Activated CD8-positive, alpha-beta T cell treated with anti-CD3 and anti-CD28 coated beads for 36 hours (primary cell): ENCODE measurements around the gene ACAP3. TPM values are rescaled to one million over a fixed set of nuclear protein-coding genes. Genes with fewer than 3 reads are reported as not detected.
"Not testable (repeated sequence)": the region's sequence is repeated elsewhere in the genome, so short reads cannot be mapped to it uniquely, and the experiment has no call there.

Experiments used
- ATAC-seq: fragments of 200-7000 bp; cut with Tn5 transposase; one replicate; pipeline ENCODE4 v1.10.0; 2021; ENCODE audit warnings: mild to moderate bottlenecking, moderate library complexity
- CTCF ChIA-PET: fragments of 350-600 bp; sonication (Branson Sonifier 250); formaldehyde crosslinking; loops from one replicate; lab custom pipeline; 2021; ENCODE audit warnings: antibody characterized with exemption; lab: Charles Lee
- POLR2A ChIA-PET: fragments of 350-600 bp; sonication (Branson Sonifier 250); formaldehyde crosslinking; loops from one replicate; lab custom pipeline; 2021; ENCODE audit warnings: antibody characterized with exemption; lab: Charles Lee
- DNase-seq: peaks from one replicate; pipeline ENCODE4 v3.0.0-alpha.2; 2020
- H3K27ac Mint-ChIP-seq: one replicate; pipeline ENCODE4 v1.8.0; 2021; ENCODE audit warnings: mild to moderate bottlenecking, mixed read lengths
- H3K27me3 Mint-ChIP-seq: one replicate; pipeline ENCODE4 v1.8.0; 2021; ENCODE audit warnings: mixed read lengths
- H3K36me3 Mint-ChIP-seq: one replicate; pipeline ENCODE4 v1.8.0; 2021; ENCODE audit warnings: low read depth, mixed read lengths
- H3K4me1 Mint-ChIP-seq: one replicate; pipeline ENCODE4 v1.8.0; 2021; ENCODE audit warnings: low read depth, mixed read lengths
- H3K4me3 Mint-ChIP-seq: one replicate; pipeline ENCODE4 v1.8.0; 2021; ENCODE audit warnings: mild to moderate bottlenecking, moderate library complexity, mixed read lengths
- H3K9me3 Mint-ChIP-seq: one replicate; pipeline ENCODE4 v1.8.0; 2021; ENCODE audit warnings: mixed read lengths
- intact Hi-C: fragments of 100-400 bp; cut with micrococcal nuclease; formaldehyde crosslinking; loops from one replicate; pipeline ENCODE4 v1.10.0; 2022
- total RNA-seq, 2 experiments: library from RNA; stranded (reverse); gene quantifications; one replicate each; pipeline ENCODE4 v1.2.3, GENCODE V29; 2021
- TF ChIP-seq, protein P1 (sequence below): fragments of 200-600 bp; IDR thresholded peaks from one replicate; pipeline ENCODE4 v1.8.0; 2022; ENCODE audit warnings: antibody characterized with exemption, mild to moderate bottlenecking

Gene ACAP3
- total RNA-seq, 2 experiments from 2014 or later: 41.1 to 42.5 TPM

DNA sequence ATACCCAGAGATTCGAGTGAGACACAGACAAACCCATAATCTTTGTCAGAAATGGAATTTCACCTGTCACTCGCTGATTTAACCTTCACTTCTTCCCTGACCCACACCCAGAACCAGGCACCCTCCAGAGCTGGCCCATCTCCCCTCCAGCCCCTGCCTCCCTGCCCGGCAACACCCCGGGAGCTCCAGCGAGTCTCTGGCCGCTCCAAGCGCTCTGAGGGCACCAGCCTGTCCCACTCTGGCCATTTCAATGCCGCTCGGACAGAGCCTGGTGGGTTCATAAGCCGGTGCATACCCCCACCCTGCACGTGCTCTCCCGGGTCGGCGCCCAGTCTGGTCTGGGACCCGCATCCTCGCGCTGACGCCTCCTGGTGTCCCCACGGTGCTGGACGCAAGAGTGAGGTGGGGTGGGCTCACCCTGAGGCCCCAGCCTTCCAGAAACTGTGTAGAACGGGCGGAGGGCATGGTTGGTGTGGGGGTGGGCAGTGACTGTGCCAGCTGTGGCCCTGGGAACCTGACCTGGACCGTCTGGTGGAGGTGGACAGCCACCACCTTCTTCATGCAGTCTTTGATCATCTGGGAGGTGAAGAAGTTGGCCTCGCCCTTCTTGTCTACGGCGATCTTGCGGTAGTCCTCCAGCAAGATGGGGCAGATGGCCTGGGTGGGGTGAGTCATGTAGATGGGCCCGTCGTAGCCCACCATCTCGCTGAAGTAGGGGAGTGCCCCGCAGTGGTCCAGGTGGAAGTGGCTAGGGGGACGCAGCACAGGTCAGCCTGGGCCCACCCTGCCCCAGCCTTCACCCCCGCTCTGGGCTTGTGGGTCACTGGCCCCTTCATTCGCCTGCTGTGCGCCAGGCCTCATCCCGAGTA is 11.3 kb upstream of the ACAP3 start:
- intact Hi-C loops: no loop called here
- H3K27ac Mint-ChIP-seq: no peak overlapping the region
- CTCF ChIA-PET: no interaction called here
- DNase-seq (no peak), ATAC-seq (no peak)
- no peaks in the 10 kb centered on the region for H3K9me3 Mint-ChIP-seq
- POLR2A ChIA-PET: interaction anchor here (3.2 kb wide), 1 partner anchor 9 kb away, joined by 9 read pairs; no protein-coding TSS in a partner anchor
- TF ChIP-seq, protein P1, sequence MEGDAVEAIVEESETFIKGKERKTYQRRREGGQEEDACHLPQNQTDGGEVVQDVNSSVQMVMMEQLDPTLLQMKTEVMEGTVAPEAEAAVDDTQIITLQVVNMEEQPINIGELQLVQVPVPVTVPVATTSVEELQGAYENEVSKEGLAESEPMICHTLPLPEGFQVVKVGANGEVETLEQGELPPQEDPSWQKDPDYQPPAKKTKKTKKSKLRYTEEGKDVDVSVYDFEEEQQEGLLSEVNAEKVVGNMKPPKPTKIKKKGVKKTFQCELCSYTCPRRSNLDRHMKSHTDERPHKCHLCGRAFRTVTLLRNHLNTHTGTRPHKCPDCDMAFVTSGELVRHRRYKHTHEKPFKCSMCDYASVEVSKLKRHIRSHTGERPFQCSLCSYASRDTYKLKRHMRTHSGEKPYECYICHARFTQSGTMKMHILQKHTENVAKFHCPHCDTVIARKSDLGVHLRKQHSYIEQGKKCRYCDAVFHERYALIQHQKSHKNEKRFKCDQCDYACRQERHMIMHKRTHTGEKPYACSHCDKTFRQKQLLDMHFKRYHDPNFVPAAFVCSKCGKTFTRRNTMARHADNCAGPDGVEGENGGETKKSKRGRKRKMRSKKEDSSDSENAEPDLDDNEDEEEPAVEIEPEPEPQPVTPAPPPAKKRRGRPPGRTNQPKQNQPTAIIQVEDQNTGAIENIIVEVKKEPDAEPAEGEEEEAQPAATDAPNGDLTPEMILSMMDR: no peak
- H3K36me3 Mint-ChIP-seq: peaks cover 23% of the 10 kb centered on the region
- H3K27me3 Mint-ChIP-seq: no peaks in the 10 kb centered on the region
- peaks cover 22% of the 10 kb centered on the region for H3K4me1 Mint-ChIP-seq
- no peak overlapping the region for H3K4me3 Mint-ChIP-seq

DNA sequence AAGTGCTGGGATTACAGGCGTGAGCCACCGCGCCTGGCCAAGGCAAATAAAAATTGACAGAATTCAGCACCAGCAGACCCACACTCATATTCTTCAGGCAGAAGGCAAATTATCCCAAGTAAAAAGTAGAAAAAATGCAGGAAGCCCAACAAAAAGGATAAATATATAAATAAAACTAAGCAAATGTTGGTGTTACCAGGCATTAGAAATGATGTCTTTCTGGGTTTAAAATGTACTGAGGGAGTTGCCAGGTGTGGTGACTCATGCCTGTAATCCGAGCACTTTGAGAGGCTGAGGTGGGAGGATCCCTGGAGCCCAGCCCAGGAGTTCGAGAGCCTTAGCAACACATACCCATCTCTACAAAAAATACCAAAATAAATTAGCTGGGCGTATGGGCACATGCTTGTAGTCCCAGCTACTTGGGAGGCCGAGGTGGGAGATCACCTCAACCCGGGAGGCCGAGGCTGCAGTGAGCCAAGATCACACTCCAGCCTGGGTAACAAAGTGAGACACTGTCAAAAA is 10.5 kb upstream of the ACAP3 start:
- intact Hi-C loops: no loop called here
- Mint-ChIP-seq H3K9me3 (no peaks in the 10 kb centered on the region), H3K4me3 (no peak overlapping the region), H3K27ac (no peak overlapping the region), H3K27me3 (no peaks in the 10 kb centered on the region), H3K36me3 (peaks cover 28% of the 10 kb centered on the region), H3K4me1 (peaks cover 17% of the 10 kb centered on the region)
- POLR2A ChIA-PET: interaction anchor here (3.2 kb wide), 1 partner anchor 9 kb away, joined by 9 read pairs; no protein-coding TSS in a partner anchor
- ATAC-seq (no peak), DNase-seq (no peak)
- TF ChIP-seq, protein P1: no peak
- CTCF ChIA-PET: no interaction called here

DNA sequence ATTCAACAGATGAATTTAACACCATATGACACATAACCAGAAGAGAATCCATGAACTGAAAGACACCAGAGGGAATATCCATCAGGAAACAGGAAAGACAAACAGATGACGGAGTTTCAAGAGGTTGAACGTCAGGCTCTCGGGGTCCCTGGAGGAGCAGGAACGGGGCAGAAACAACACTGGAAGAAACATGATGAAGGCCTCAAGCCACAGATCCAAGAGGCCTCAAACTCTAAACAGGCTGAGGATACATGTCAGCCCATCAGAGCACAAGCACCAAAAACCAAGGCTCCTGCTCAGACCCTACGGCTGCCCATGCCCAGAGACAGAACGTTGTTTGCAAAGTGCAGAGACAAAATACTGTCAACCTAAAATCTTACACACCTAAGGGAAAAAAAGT is 9.7 kb upstream of the ACAP3 start:
- CTCF ChIA-PET: no interaction called here
- no peak for ATAC-seq
- peaks cover 13% of the 10 kb centered on the region for H3K4me1 Mint-ChIP-seq
- POLR2A ChIA-PET: interaction anchor here (0.7 kb wide), 2 partner anchors 20 to 246 kb away, joined by 3 to 4 read pairs; no protein-coding TSS in a partner anchor
- intact Hi-C loops: no loop called here
- H3K27me3 Mint-ChIP-seq: no peaks in the 10 kb centered on the region
- H3K9me3 Mint-ChIP-seq: no peaks in the 10 kb centered on the region
- no peak overlapping the region for H3K4me3 Mint-ChIP-seq
- DNase-seq: no peak
- H3K36me3 Mint-ChIP-seq: peaks cover 33% of the 10 kb centered on the region
- no peak overlapping the region for H3K27ac Mint-ChIP-seq
- TF ChIP-seq, protein P1: no peak

DNA sequence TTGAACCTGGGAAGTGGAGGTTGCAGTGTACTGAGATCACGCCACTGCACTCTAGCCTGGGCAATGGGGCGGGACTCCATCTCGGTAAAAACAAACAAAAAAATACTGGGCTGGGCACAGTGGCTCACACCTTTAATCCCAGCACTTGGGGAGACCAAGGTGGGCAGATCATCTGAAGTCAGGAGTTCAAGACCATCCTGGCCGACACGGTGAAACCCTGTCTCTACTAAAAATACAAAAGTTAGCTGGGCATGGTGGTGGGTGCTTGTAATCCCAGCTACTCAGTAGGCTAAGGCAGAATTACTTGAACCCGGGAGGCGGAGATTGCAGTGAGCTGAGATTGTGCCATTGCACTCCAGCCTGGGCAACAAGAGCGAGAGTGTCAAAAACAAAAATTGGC is 8.5 kb upstream of the ACAP3 start:
- H3K9me3 Mint-ChIP-seq, CTCF ChIA-PET: not testable (repeated sequence)

DNA sequence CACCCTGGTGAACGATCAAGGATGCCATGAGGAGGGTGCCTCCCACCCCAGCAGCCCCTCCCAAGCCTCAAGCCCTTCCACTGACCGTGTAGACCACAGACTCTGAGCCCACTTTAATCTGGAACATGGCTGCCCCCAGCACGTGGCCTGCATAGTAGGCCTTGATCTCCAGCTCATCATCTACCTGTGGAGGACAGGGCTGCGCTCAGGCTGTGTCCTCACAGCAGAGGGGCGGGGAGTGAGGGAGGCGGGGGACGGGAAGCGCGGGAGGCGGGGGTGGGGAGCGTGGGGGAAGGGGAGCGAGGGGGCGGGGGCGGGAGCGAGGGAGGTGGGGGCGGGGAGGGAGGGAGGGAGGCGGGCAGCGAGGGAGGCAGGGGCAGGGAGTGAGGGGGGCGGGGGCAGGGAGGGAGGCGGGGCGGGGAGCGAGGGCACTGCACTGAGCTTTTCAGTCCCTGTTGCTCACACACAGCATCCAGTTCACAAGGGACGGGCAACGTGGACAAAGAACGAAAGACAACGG is 7.8 kb upstream of the ACAP3 start:
- ATAC-seq: no peak
- Mint-ChIP-seq H3K4me3 (no peak overlapping the region), H3K9me3 (no peaks in the 10 kb centered on the region), H3K4me1 (peaks cover 3% of the 10 kb centered on the region), H3K36me3 (peaks cover 31% of the 10 kb centered on the region), H3K27me3 (no peaks in the 10 kb centered on the region), H3K27ac (no peak overlapping the region)
- ChIA-PET POLR2A (interaction anchor here (0.6 to 1.1 kb wide), 4 partner anchors 10 to 161 kb away, joined by 3 read pairs; no protein-coding TSS in a partner anchor), CTCF (no interaction called here)
- TF ChIP-seq, protein P1: no peak
- intact Hi-C loops: no loop called here
- DNase-seq: no peak

More for the DNA sequence above, 8.5 kb upstream of the ACAP3 start:
- POLR2A ChIA-PET, H3K4me3 Mint-ChIP-seq, ATAC-seq, DNase-seq, H3K4me1 Mint-ChIP-seq, H3K27ac Mint-ChIP-seq, H3K27me3 Mint-ChIP-seq, intact Hi-C loops: not testable (repeated sequence)
- peaks cover 31% of the 10 kb centered on the region for H3K36me3 Mint-ChIP-seq
